Stimulated activated naive CD8-positive, alpha-beta T cell treated with anti-CD3 and anti-CD28 coated beads, Interleukin-15, Interleukin-2, amounts not matched to agents 100 ng/mL and 50 ng/mL, for 24 hours (primary cell): ENCODE data around the gene HPS4.
A peak's percentile ranks its signal among the peaks of the same experiment; 100 is the strongest.
"Not testable (repeated sequence)": the region's sequence is repeated elsewhere in the genome, so short reads cannot be mapped to it uniquely, and the experiment has no call there.

Experiments used
- H3K27ac Mint-ChIP-seq: one replicate; pipeline ENCODE4 v1.8.0; 2021; ENCODE audit warnings: mild to moderate bottlenecking, mixed read lengths
- H3K27me3 Mint-ChIP-seq: one replicate; pipeline ENCODE4 v1.8.0; 2021; ENCODE audit warnings: mixed read lengths
- H3K36me3 Mint-ChIP-seq: one replicate; pipeline ENCODE4 v1.8.0; 2021; ENCODE audit warnings: low read depth, mixed read lengths
- H3K4me1 Mint-ChIP-seq: one replicate; pipeline ENCODE4 v1.8.0; 2021; ENCODE audit warnings: low read depth, mixed read lengths
- H3K4me3 Mint-ChIP-seq: one replicate; pipeline ENCODE4 v1.8.0; 2021; ENCODE audit warnings: mild to moderate bottlenecking, mixed read lengths
- H3K9me3 Mint-ChIP-seq: one replicate; pipeline ENCODE4 v1.8.0; 2021; ENCODE audit warnings: mixed read lengths

HPS4 gene

GRCh38 chr22:26431261-26431995 is 52.2 kb downstream of the HPS4 start:
- Mint-ChIP-seq H3K4me3 (peak overlapping the region; percentile 76), H3K9me3 (no peaks in the 10 kb centered on the region), H3K27me3 (no peaks in the 10 kb centered on the region), H3K36me3 (peaks cover 34% of the 10 kb centered on the region), H3K27ac (peak overlapping the region; percentile 73), H3K4me1 (peaks cover 64% of the 10 kb centered on the region)

GRCh38 chr22:26430600-26430999 is 53.0 kb downstream of the HPS4 start:
- H3K9me3 Mint-ChIP-seq = no peaks in the 10 kb centered on the region
- H3K36me3 Mint-ChIP-seq = peaks cover 26% of the 10 kb centered on the region
- peaks cover 59% of the 10 kb centered on the region for H3K4me1 Mint-ChIP-seq
- peak overlapping the region; percentile 73 for H3K27ac Mint-ChIP-seq
- peak overlapping the region; percentile 76 for H3K4me3 Mint-ChIP-seq
- H3K27me3 Mint-ChIP-seq = no peaks in the 10 kb centered on the region

- Mint-ChIP-seq H3K9me3 (no peaks in the 10 kb centered on the region), H3K4me1 (peaks cover 51% of the 10 kb centered on the region), H3K27me3 (no peaks in the 10 kb centered on the region), H3K36me3 (peaks cover 17% of the 10 kb centered on the region), H3K27ac (peak overlapping the region; percentile 73), H3K4me3 (peak overlapping the region; percentile 76)
Observed at GRCh38 chr22:26429458-26430286, 53.9 kb downstream of the HPS4 start.

GRCh38 chr22:26428515-26429457 is 54.8 kb downstream of the HPS4 start, which contains the start of gene ASPHD2:
ASPHD2 (plus strand) TSS chr22:26429260; CDS start chr22:26433616, 4,356 bp downstream.
- peaks cover 1% of the 10 kb centered on the region for H3K9me3 Mint-ChIP-seq
- H3K4me3 Mint-ChIP-seq = peak within 1 kb of the TSS; percentile 97
- peaks cover 6% of the 10 kb centered on the region for H3K27me3 Mint-ChIP-seq
- H3K27ac Mint-ChIP-seq = peak within 1 kb of the TSS; percentile 98
- H3K4me1 Mint-ChIP-seq = peaks cover 51% of the 10 kb centered on the region
- peaks cover 10% of the 10 kb centered on the region for H3K36me3 Mint-ChIP-seq

GRCh38 chr22:26426924-26427323 is 56.7 kb downstream of the HPS4 start:
- Mint-ChIP-seq H3K36me3 (no peaks in the 10 kb centered on the region), H3K4me3 (peak overlapping the region; percentile 33), H3K4me1 (peaks cover 40% of the 10 kb centered on the region)

GRCh38 chr22:26418620-26419019 is 65.0 kb downstream of the HPS4 start:
- Mint-ChIP-seq H3K4me1 (no peaks in the 10 kb centered on the region), H3K9me3 (peaks cover 7% of the 10 kb centered on the region), H3K27me3 (peaks cover 26% of the 10 kb centered on the region), H3K36me3 (no peaks in the 10 kb centered on the region), H3K4me3 (no peak overlapping the region), H3K27ac (no peak overlapping the region)

More at GRCh38 chr22:26426924-26427323, 56.7 kb downstream of the HPS4 start:
- peaks cover 10% of the 10 kb centered on the region for H3K9me3 Mint-ChIP-seq
- peaks cover 11% of the 10 kb centered on the region for H3K27me3 Mint-ChIP-seq
- peak overlapping the region; percentile 72 for H3K27ac Mint-ChIP-seq

- no peaks in the 10 kb centered on the region for H3K9me3 Mint-ChIP-seq
- no peak overlapping the region for H3K27ac Mint-ChIP-seq
- no peak overlapping the region for H3K4me3 Mint-ChIP-seq
- peaks cover 25% of the 10 kb centered on the region for H3K27me3 Mint-ChIP-seq
- no peaks in the 10 kb centered on the region for H3K36me3 Mint-ChIP-seq
- H3K4me1 Mint-ChIP-seq = no peaks in the 10 kb centered on the region
Observed at GRCh38 chr22:26417406-26417805, 66.2 kb downstream of the HPS4 start.

GRCh38 chr22:26416670-26417276 is 66.8 kb downstream of the HPS4 start:
- no peaks in the 10 kb centered on the region for H3K36me3 Mint-ChIP-seq
- H3K9me3 Mint-ChIP-seq = no peaks in the 10 kb centered on the region
- no peaks in the 10 kb centered on the region for H3K4me1 Mint-ChIP-seq
- H3K4me3 Mint-ChIP-seq = no peak overlapping the region
- H3K27ac Mint-ChIP-seq = no peak overlapping the region
- H3K27me3 Mint-ChIP-seq = peaks cover 25% of the 10 kb centered on the region

GRCh38 chr22:26416256-26416655 is 67.3 kb downstream of the HPS4 start:
- H3K36me3 Mint-ChIP-seq = no peaks in the 10 kb centered on the region
- H3K4me1 Mint-ChIP-seq = no peaks in the 10 kb centered on the region
- no peaks in the 10 kb centered on the region for H3K9me3 Mint-ChIP-seq
- H3K4me3 Mint-ChIP-seq = no peak overlapping the region
- H3K27ac Mint-ChIP-seq = no peak overlapping the region
- H3K27me3 Mint-ChIP-seq = peaks cover 25% of the 10 kb centered on the region

GRCh38 chr22:26414347-26414746 is 69.2 kb downstream of the HPS4 start:
- Mint-ChIP-seq H3K9me3 (no peaks in the 10 kb centered on the region), H3K4me1 (no peaks in the 10 kb centered on the region), H3K4me3 (no peak overlapping the region), H3K27ac (no peak overlapping the region), H3K36me3 (no peaks in the 10 kb centered on the region), H3K27me3 (peaks cover 22% of the 10 kb centered on the region)

- no peak overlapping the region for H3K4me3 Mint-ChIP-seq
Observed at GRCh38 chr22:26410386-26410785, 73.2 kb downstream of the HPS4 start.

GRCh38 chr22:26409719-26410335 is 73.8 kb downstream of the HPS4 start:
- H3K27me3 Mint-ChIP-seq = peaks cover 10% of the 10 kb centered on the region
- H3K4me1 Mint-ChIP-seq = peaks cover 2% of the 10 kb centered on the region
- no peak overlapping the region for H3K4me3 Mint-ChIP-seq
- no peak overlapping the region for H3K27ac Mint-ChIP-seq
- H3K9me3 Mint-ChIP-seq = no peaks in the 10 kb centered on the region
- no peaks in the 10 kb centered on the region for H3K36me3 Mint-ChIP-seq

More at GRCh38 chr22:26410386-26410785, 73.2 kb downstream of the HPS4 start:
- Mint-ChIP-seq H3K9me3 (no peaks in the 10 kb centered on the region), H3K4me1 (no peaks in the 10 kb centered on the region), H3K36me3 (no peaks in the 10 kb centered on the region), H3K27ac (no peak overlapping the region), H3K27me3 (peaks cover 10% of the 10 kb centered on the region)

- Mint-ChIP-seq H3K4me1 (peaks cover 10% of the 10 kb centered on the region), H3K27me3 (peaks cover 14% of the 10 kb centered on the region)
- H3K36me3 Mint-ChIP-seq, H3K27ac Mint-ChIP-seq, H3K9me3 Mint-ChIP-seq, H3K4me3 Mint-ChIP-seq: not testable (repeated sequence)
Observed at GRCh38 chr22:26408562-26409220, 74.9 kb downstream of the HPS4 start.
